A673 (cell line): ENCODE data around the gene IFRD2.

Source experiments
- CTCF ChIP-seq: fragments of 300-800, 200-600 bp; sonication (generic); conservative IDR thresholded peaks from 2 replicates; pipeline ENCODE4 v1.5.1; 2017; ENCODE audit warnings: low read depth, mild to moderate bottlenecking, antibody characterized with exemption, low read length, moderate library complexity, mixed read lengths
- EZH2 ChIP-seq: fragments of 200-600 bp; sonication (generic); IDR thresholded peaks from 2 replicates; pipeline ENCODE4 v1.6.1; 2017; ENCODE audit warnings: borderline replicate concordance, low read depth, mild to moderate bottlenecking, mixed read lengths, antibody characterized with exemption, low read length; ENCODE audit not compliant: poor library complexity, severe bottlenecking

DNA sequence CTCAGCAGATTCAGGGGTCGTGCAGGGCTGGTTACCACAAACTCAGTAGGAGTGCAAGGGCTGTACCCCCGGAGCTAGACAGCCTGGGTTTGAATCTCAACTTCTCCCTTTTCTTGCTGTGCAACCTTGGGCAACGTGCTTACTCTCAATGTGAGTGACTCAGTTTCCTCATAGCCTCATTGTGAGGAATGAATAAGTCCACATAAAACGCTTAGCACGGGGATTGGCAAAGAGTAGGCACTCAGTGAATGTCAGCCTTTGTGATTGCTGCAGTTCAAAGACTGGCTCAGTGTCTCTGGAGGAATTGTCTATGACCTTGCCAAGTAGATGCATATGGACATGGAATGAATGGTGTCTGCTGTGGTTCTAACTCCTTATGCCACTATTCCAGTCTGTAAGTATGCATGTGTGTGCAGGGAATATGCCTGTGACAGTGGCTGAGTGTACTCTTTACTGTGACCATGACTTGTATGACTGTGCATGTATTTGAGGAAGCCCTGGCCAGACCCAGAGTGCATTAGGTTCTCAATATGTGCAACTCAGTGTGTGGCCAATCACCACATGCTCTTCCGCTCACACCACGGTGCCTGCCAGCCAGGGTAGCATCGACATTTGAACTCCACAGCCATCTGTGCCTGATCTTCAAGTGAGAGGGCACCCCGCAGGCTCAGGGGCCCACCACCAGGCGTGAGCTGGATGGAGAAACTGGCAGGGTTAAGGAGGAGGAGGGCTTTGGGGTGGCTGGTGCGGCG lies 7.9 kb upstream of the IFRD2 start:
- no peak for TF ChIP-seq CTCF
- TF ChIP-seq EZH2 = no peak
